Smooth muscle cell (in vitro differentiated cells): ENCODE results near the gene SNRK. TPM values are rescaled to one million over a fixed set of nuclear protein-coding genes. Genes with fewer than 3 reads are reported as not detected.

Experiments
- DNase-seq: peaks from one replicate; lab custom pipeline; 2025; ENCODE audit not compliant: unreplicated experiment; lab: John Stamatoyannopoulos, UW
- H2AFZ ChIP-seq: fragments of 200-600 bp; sonication (generic); 2 replicates; pipeline ENCODE4 v1.6.0; 2016; ENCODE audit warnings: antibody characterized with exemption, low read depth, mild to moderate bottlenecking
- H3F3A ChIP-seq: fragments of 200-600 bp; sonication (generic); 2 replicates; pipeline ENCODE4 v1.6.0; 2017; ENCODE audit warnings: antibody characterized with exemption, low read depth
- H3K27ac ChIP-seq: fragments of 200-600 bp; sonication (generic); 2 replicates; pipeline ENCODE4 v1.5.1; 2016; ENCODE audit warnings: low read depth, mild to moderate bottlenecking
- H3K27me3 ChIP-seq: fragments of 200-600 bp; sonication (generic); 2 replicates; pipeline ENCODE4 v1.6.1; 2016; ENCODE audit warnings: low read depth, mild to moderate bottlenecking
- H3K36me3 ChIP-seq: fragments of 200-600 bp; sonication (generic); 2 replicates; pipeline ENCODE4 v1.5.1; 2016; ENCODE audit warnings: low read depth
- H3K4me1 ChIP-seq: fragments of 200-600 bp; sonication (generic); 2 replicates; pipeline ENCODE4 v1.5.1; 2016; ENCODE audit warnings: low read depth
- H3K4me2 ChIP-seq: fragments of 200-600 bp; sonication (generic); 2 replicates; pipeline ENCODE4 v1.6.0; 2016; ENCODE audit warnings: mild to moderate bottlenecking
- H3K4me3 ChIP-seq: fragments of 200-600 bp; sonication (generic); 2 replicates; pipeline ENCODE4 v1.5.1; 2016; ENCODE audit warnings: mild to moderate bottlenecking
- H3K79me2 ChIP-seq: fragments of 200-600 bp; sonication (generic); 2 replicates; pipeline ENCODE4 v1.6.0; 2016; ENCODE audit warnings: low read depth, mild to moderate bottlenecking
- H3K9ac ChIP-seq: fragments of 200-600 bp; sonication (generic); 2 replicates; pipeline ENCODE4 v1.6.0; 2016; ENCODE audit warnings: low read depth
- H3K9me3 ChIP-seq: fragments of 200-600 bp; sonication (generic); replicated peaks from 2 replicates; pipeline ENCODE4 v1.5.1; 2016; ENCODE audit warnings: low read depth
- H4K20me1 ChIP-seq: fragments of 200-600 bp; sonication (generic); 2 replicates; pipeline ENCODE4 v1.6.0; 2016; ENCODE audit warnings: low read depth
- WGBS: methylation state at CpG from one replicate; pipeline ENCODE4 v1.1.7; 2016; ENCODE audit warnings: low lambda C conversion rate; 5-methylcytosine and 5-hydroxymethylcytosine counted together
- polyA plus RNA-seq: library from polyadenylated mRNA; unstranded; fragments of >200 nt; fragmentation: Nextera tagmentation; extraction: Ambion mirVana; gene quantifications from 2 replicates; pipeline ENCODE4 v1.2.1, GENCODE V29; 2016
- total RNA-seq: library from RNA; depleted of rRNA; stranded (reverse); fragments of >200 nt; gene quantifications from 2 replicates; pipeline ENCODE4 v1.2.3, GENCODE V29; 2014
- TF ChIP-seq, protein P1 (sequence below): fragments of 200-600 bp; sonication (generic); IDR thresholded peaks from 2 replicates; pipeline ENCODE4 v1.5.1; 2017; ENCODE audit warnings: borderline replicate concordance, mild to moderate bottlenecking, antibody characterized with exemption; ENCODE audit not compliant: insufficient read depth, poor library complexity, severe bottlenecking

The SNRK gene
- total and polyA plus RNA-seq, 2 experiments from 2014 or later = 6.3 to 14.2 TPM

DNA sequence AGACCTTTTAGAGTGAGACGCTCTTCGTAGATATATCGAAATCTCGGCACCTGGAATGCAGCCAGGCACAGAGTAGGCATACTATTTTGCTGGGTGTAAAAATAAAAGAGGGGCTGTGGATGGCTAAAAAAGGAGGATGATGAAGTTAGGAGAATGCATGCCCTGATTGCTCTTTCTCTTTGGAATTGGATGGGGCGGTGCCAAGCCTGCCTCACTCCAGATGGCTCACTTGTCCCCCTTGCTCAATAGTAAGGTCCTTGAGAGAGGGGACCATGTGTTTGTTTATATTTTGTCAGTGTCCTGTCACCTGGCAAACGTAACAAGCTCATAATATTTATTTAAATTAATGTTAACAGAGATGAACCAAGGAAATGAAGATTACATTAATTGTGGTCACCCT lies 33.0 kb downstream of the SNRK start:
- Histone ChIP-seq H3K27ac (no peak overlapping the region), H3K4me3 (no peak overlapping the region), H2AFZ (no peak overlapping the region), H3K4me1 (peaks cover 6% of the 10 kb centered on the region), H3K9me3 (no peaks in the 10 kb centered on the region), H3F3A (no peaks in the 10 kb centered on the region), H3K79me2 (peaks cover 27% of the 10 kb centered on the region), H3K27me3 (no peaks in the 10 kb centered on the region), H3K4me2 (no peak overlapping the region), H3K9ac (no peak overlapping the region), H4K20me1 (peaks cover 59% of the 10 kb centered on the region), H3K36me3 (no peaks in the 10 kb centered on the region)
- TF ChIP-seq, protein P1, sequence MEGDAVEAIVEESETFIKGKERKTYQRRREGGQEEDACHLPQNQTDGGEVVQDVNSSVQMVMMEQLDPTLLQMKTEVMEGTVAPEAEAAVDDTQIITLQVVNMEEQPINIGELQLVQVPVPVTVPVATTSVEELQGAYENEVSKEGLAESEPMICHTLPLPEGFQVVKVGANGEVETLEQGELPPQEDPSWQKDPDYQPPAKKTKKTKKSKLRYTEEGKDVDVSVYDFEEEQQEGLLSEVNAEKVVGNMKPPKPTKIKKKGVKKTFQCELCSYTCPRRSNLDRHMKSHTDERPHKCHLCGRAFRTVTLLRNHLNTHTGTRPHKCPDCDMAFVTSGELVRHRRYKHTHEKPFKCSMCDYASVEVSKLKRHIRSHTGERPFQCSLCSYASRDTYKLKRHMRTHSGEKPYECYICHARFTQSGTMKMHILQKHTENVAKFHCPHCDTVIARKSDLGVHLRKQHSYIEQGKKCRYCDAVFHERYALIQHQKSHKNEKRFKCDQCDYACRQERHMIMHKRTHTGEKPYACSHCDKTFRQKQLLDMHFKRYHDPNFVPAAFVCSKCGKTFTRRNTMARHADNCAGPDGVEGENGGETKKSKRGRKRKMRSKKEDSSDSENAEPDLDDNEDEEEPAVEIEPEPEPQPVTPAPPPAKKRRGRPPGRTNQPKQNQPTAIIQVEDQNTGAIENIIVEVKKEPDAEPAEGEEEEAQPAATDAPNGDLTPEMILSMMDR = no peak
- no peak for DNase-seq
- WGBS = 95% methylated on average over 6 of the region's 6 CpGs

DNA sequence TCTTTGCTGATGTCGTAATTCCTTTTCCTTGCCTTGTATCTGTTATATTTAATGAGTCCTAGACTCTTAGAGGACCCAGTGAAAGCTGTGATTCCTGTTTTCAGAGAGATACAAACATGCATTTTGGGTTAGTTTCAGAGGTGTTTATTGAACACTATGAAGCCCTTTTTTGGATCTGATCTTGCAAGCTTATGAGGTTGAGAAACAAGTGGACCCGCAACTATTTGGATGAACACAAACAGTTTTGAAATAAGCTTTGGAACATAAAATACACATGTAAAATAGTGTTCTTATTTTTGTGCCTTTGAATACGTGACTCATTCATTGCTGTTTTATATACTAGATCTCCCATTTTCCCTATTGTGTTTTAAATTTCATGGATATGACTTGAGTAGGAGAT lies 33.5 kb downstream of the SNRK start:
- no peak overlapping the region for H3K9ac ChIP-seq
- no peaks in the 10 kb centered on the region for H3K27me3 ChIP-seq
- no peak overlapping the region for H2AFZ ChIP-seq
- peaks cover 6% of the 10 kb centered on the region for H3K4me1 ChIP-seq
- no peak for DNase-seq
- peaks cover 27% of the 10 kb centered on the region for H3K79me2 ChIP-seq
- H3K27ac ChIP-seq = no peak overlapping the region
- H3K36me3 ChIP-seq = no peaks in the 10 kb centered on the region
- no peaks in the 10 kb centered on the region for H3K9me3 ChIP-seq
- no peak overlapping the region for H3K4me2 ChIP-seq
- H4K20me1 ChIP-seq = peaks cover 56% of the 10 kb centered on the region
- no peak overlapping the region for H3K4me3 ChIP-seq
- TF ChIP-seq, protein P1 = no peak
- WGBS = 88% methylated on average over 3 of the region's 3 CpGs
- H3F3A ChIP-seq = no peaks in the 10 kb centered on the region

DNA sequence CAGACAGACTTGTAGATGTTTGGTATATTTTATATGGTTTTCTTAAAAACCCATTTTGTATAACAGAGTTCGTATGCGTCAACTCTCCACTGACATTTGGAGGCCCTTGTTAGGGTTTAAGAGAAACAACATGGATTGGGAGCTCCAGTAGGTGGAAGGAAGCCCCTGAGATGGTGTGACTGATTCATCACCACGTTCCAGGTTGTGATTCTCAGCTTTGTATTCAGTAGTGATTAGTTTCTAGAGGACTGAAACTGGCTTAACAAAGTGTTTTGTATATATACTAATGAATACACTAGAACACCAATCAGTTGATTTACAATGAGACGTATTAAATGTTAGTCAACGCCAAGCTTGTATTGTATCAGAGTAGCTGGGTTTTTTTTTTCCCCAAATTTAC lies 33.9 kb downstream of the SNRK start:
- TF ChIP-seq, protein P1 = no peak
- H3K27ac ChIP-seq = no peak overlapping the region
- H4K20me1 ChIP-seq = peaks cover 57% of the 10 kb centered on the region
- H3K4me3 ChIP-seq = no peak overlapping the region
- H3K27me3 ChIP-seq = no peaks in the 10 kb centered on the region
- H3K36me3 ChIP-seq = no peaks in the 10 kb centered on the region
- no peak for DNase-seq
- H3K79me2 ChIP-seq = peaks cover 27% of the 10 kb centered on the region
- no peaks in the 10 kb centered on the region for H3K9me3 ChIP-seq
- H3K4me2 ChIP-seq = no peak overlapping the region
- no peak overlapping the region for H2AFZ ChIP-seq
- no peaks in the 10 kb centered on the region for H3F3A ChIP-seq
- 97% methylated on average over 5 of the region's 5 CpGs for WGBS
- H3K4me1 ChIP-seq = peaks cover 6% of the 10 kb centered on the region
- H3K9ac ChIP-seq = no peak overlapping the region

DNA sequence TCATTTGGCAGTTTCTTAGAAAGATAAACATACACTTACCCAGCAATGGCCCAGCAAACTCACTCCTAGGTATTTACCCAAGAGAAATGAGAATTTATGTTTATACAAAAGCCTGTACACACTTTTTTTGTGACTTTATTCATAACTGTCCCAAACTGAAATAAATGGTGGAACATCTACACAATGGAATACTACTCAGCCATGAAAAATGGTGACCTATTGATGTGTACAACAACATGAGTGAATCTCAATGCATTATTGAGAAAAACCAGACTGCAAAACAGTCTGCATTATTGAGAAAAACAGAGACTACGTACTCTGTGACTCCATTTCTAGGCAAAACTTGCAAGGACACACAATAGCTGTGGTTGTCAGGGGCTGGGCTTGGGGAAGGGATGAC lies 37.2 kb downstream of the SNRK start:
- 95% methylated on average over 1 of the region's 1 CpG for WGBS
- Histone ChIP-seq H3K27ac (no peak overlapping the region), H3K4me1 (no peaks in the 10 kb centered on the region), H3K9ac (no peak overlapping the region), H3F3A (no peaks in the 10 kb centered on the region), H2AFZ (no peak overlapping the region), H3K79me2 (peaks cover 26% of the 10 kb centered on the region), H3K4me2 (no peak overlapping the region), H4K20me1 (peaks cover 59% of the 10 kb centered on the region), H3K9me3 (no peaks in the 10 kb centered on the region), H3K4me3 (no peak overlapping the region), H3K36me3 (no peaks in the 10 kb centered on the region), H3K27me3 (no peaks in the 10 kb centered on the region)
- TF ChIP-seq, protein P1 = no peak
- DNase-seq = no peak
